Neural crest cell (in vitro differentiated cells): ENCODE measurements around the gene CSNK1G2. TPM values are rescaled to one million over a fixed set of nuclear protein-coding genes. Genes with fewer than 3 reads are reported as not detected.
"Not testable (repeated sequence)": the region's sequence is repeated elsewhere in the genome, so short reads cannot be mapped to it uniquely, and the experiment has no call there.

ENCODE experiments used
- DNase-seq: peaks from one replicate; pipeline ENCODE4 v3.0.0; 2021; ENCODE audit warnings: low read depth, mixed read lengths, low spot score
- H3K27ac Mint-ChIP-seq: one replicate; pipeline ENCODE4 v1.8.0; 2021; ENCODE audit warnings: mild to moderate bottlenecking, mixed read lengths; ENCODE audit not compliant: unreplicated experiment
- H3K27me3 Mint-ChIP-seq: 2 replicates; pipeline ENCODE4 v1.8.0; 2021; ENCODE audit warnings: low read depth, mild to moderate bottlenecking, mixed read lengths
- H3K36me3 Mint-ChIP-seq: 2 replicates; pipeline ENCODE4 v1.8.0; 2021; ENCODE audit warnings: low read depth, mild to moderate bottlenecking, mixed read lengths
- H3K4me1 Mint-ChIP-seq: 2 replicates; pipeline ENCODE4 v1.8.0; 2021; ENCODE audit warnings: mixed read lengths
- H3K4me3 Mint-ChIP-seq: one replicate; pipeline ENCODE4 v1.8.0; 2021; ENCODE audit warnings: mild to moderate bottlenecking, mixed read lengths
- H3K9me3 Mint-ChIP-seq: 2 replicates; pipeline ENCODE4 v1.8.0; 2021; ENCODE audit warnings: mixed read lengths
- CTCF ChIP-seq: fragments of 200-600 bp; sonication (generic); conservative IDR thresholded peaks from 2 replicates; pipeline ENCODE4 v1.5.0; 2021; ENCODE audit warnings: antibody characterized with exemption, mild to moderate bottlenecking
- total RNA-seq: library from RNA; stranded (reverse); gene quantifications from 2 replicates; pipeline ENCODE4 v1.2.1, GENCODE V29; 2021

CSNK1G2 gene
- total RNA-seq, 1 donor from 2014 or later = 133 TPM

- H3K9me3 Mint-ChIP-seq = no peaks in the 10 kb centered on the region
- H3K4me3 Mint-ChIP-seq = no peak overlapping the region
- DNase-seq = no peak
- H3K27me3 Mint-ChIP-seq = no peaks in the 10 kb centered on the region
- no peak for TF ChIP-seq CTCF
- no peak overlapping the region for H3K27ac Mint-ChIP-seq
- H3K4me1 Mint-ChIP-seq = no peaks in the 10 kb centered on the region
- peaks cover 3% of the 10 kb centered on the region for H3K36me3 Mint-ChIP-seq
Measured at GRCh38 chr19:1984357-1984756, 43.4 kb downstream of the CSNK1G2 start.

DNA sequence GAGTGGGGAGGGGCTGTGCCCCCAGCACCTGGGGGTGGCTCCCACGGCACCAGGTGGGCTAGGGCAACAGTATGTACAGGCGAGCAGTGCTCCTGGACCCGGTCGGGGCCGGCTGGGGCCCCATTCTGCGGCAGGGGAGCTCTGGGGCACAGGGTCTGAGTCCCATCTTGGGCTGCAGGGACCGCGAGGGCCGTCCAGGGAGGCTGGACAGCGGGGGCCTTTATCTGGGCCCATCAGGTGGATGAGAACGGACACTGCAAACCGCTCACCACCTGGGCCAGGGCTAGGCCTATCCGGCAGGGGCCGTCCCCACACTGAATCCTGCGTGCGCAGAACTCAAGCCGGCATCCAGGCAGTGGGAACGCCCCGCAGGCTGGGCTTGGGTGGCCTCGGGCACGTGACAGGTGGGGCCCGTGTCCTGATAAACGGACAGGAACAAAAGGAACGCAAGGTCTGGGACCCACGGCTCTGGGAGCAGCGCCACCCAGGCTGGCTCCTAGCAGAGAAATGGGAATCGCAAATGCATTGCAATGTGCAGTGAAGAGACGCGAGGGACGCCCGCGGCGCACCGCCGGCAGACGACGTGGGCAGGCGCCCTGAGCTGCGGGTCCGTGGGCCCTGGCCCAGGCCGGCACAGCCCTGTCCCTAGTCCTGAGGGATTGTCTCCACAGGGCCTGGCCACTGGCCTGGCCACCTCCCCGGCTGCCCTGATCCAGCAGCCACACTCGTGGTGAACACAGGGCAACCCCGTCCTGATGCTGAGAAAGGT lies 44.8 kb downstream of the CSNK1G2 start:
- Mint-ChIP-seq H3K9me3 (no peaks in the 10 kb centered on the region), H3K4me3 (no peak overlapping the region), H3K36me3 (peaks cover 3% of the 10 kb centered on the region), H3K27me3 (no peaks in the 10 kb centered on the region), H3K27ac (no peak overlapping the region), H3K4me1 (no peaks in the 10 kb centered on the region)
- TF ChIP-seq CTCF = no peak
- no peak for DNase-seq

DNA sequence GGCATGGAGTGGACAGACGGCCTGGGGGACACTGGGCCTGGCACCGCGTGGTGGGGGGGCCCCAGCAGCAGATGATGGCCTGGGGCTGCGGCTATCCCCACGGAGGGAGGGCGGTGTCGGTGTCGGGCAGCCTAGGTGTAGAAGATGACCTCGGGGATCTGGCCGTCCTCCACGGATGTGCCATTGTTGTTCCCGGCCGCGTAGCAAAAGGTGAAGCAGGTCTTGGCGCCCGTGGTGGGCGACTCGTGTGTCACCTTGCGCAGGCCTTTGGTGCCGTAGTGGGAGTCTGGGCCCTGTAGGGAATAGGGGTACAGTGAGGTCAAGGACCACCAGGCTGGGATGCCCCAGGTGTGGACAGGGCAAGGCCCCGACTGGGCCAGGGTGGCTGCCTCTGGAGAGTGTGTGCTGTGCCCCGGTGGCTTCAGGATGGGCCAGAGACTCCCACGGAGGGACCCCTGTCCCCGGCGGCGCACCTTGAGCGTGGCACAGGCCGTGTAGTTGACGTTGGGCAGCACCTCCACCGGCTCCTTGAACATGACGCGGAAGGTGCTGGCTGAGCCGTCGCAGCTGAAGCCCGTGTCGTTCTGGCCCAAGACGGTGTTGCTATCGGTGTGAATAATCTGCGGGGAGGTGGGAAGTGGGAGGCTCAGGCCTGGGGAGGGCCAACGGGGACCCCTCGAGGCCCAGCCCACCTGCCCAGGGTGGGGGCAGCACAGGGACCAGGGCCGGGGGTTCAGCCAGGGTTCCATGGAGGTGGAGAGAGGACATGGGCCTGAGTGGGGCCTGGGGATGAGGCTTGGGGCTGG lies 45.6 kb downstream of the CSNK1G2 start:
- no peaks in the 10 kb centered on the region for H3K27me3 Mint-ChIP-seq
- H3K4me1 Mint-ChIP-seq = no peaks in the 10 kb centered on the region
- TF ChIP-seq CTCF = no peak
- DNase-seq = no peak
- H3K36me3 Mint-ChIP-seq = peaks cover 3% of the 10 kb centered on the region
- no peak overlapping the region for H3K27ac Mint-ChIP-seq
- H3K4me3 Mint-ChIP-seq = no peak overlapping the region
- no peaks in the 10 kb centered on the region for H3K9me3 Mint-ChIP-seq

- TF ChIP-seq CTCF = no peak
- H3K9me3 Mint-ChIP-seq = no peaks in the 10 kb centered on the region
Measured at GRCh38 chr19:1987197-1988187, 46.5 kb downstream of the CSNK1G2 start.

DNA sequence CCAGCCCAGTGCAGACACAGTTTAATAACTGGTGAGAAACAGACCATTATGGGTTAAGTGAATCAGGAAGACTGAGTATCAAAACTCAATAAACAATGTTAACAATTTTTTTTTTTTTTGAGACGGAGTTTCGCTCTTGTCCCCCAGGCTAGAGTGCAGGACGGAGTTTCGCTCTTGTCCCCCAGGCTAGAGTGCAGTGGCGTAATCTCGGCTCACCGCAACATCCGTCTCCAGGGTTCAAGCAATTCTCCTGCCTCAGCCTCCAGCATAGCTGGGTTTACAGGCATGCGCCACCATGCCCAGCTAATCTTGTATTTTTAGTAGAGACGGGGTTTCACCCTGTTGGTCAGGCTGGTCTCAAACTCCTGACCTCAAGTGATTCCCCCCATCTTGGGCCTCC lies 47.5 kb downstream of the CSNK1G2 start:
- not testable (repeated sequence) for H3K27me3 Mint-ChIP-seq, DNase-seq, H3K4me1 Mint-ChIP-seq, H3K27ac Mint-ChIP-seq, H3K4me3 Mint-ChIP-seq, H3K9me3 Mint-ChIP-seq, H3K36me3 Mint-ChIP-seq

More at GRCh38 chr19:1987197-1988187, 46.5 kb downstream of the CSNK1G2 start:
- peaks cover 3% of the 10 kb centered on the region for H3K36me3 Mint-ChIP-seq
- no peak for DNase-seq
- no peak overlapping the region for H3K4me3 Mint-ChIP-seq
- no peak overlapping the region for H3K27ac Mint-ChIP-seq
- H3K27me3 Mint-ChIP-seq = no peaks in the 10 kb centered on the region
- no peaks in the 10 kb centered on the region for H3K4me1 Mint-ChIP-seq
